ENCODE results near the gene MTCL1. TPM values are rescaled to one million over a fixed set of nuclear protein-coding genes. Genes with fewer than 3 reads are reported as not detected.
A peak's percentile ranks its signal among the peaks of the same experiment; 100 is the strongest.

Gene MTCL1
- total RNA-seq, 1 donor from 2014 or later: 59.3 TPM

- H3K27ac Mint-ChIP-seq (ENCODE audit: unreplicated experiment): no peak overlapping the region
Measured at GRCh38 chr18:8673256-8674209, 31.8 kb upstream of the MTCL1 start.

DNA sequence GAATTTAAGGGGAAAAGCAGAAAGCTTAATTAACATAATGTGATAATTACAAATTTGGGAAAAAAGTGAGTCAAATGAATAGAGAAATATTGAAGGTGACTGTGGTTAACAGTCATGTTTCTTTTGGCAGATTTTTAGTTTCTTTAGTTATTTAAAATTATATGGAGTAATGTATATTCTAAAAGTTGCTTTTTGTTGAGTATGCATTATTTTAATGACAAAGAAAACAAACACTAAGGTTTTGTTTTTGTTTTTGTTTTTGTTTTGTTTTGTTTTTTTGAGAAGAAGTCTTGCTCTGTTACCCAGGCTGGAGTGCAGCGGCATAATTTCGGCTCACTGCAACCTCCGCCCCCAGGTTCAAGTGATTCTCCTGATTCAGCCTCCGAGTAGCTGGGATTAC lies 30.3 kb upstream of the MTCL1 start:
- no peaks in the 10 kb centered on the region for H3K27me3 ChIP-seq (ENCODE audit: insufficient read depth, low read length)
- no peak overlapping the region for H2AFZ ChIP-seq (ENCODE audit: low read depth, low read length)
- Mint-ChIP-seq H3K4me3 (ENCODE audit: unreplicated experiment) (no peak overlapping the region), H3K27me3 (ENCODE audit: low read depth, unreplicated experiment) (no peaks in the 10 kb centered on the region), H3K36me3 (ENCODE audit: low read depth, unreplicated experiment) (no peaks in the 10 kb centered on the region), H3K4me1 (ENCODE audit: low read depth, unreplicated experiment) (peaks cover 5% of the 10 kb centered on the region), H3K9me3 (ENCODE audit: unreplicated experiment) (no peaks in the 10 kb centered on the region), H3K27ac (ENCODE audit: unreplicated experiment) (no peak overlapping the region)
- H3K4me3 ChIP-seq (ENCODE audit: insufficient read depth, low read depth, low read length): no peak overlapping the region
- no peak overlapping the region for H3K4me2 ChIP-seq (ENCODE audit: low read length)
- no peak overlapping the region for H3K9ac ChIP-seq (ENCODE audit: low read length)
- no peaks in the 10 kb centered on the region for H3K36me3 ChIP-seq (ENCODE audit: insufficient read depth, low read length)
- no peak overlapping the region for H3K27ac ChIP-seq (ENCODE audit: low read depth, low read length)
- H4K20me1 ChIP-seq (ENCODE audit: insufficient read depth, low read length): no peaks in the 10 kb centered on the region
- H3K4me1 ChIP-seq (ENCODE audit: insufficient read depth, low read length): no peaks in the 10 kb centered on the region
- TF ChIP-seq, protein P1, sequence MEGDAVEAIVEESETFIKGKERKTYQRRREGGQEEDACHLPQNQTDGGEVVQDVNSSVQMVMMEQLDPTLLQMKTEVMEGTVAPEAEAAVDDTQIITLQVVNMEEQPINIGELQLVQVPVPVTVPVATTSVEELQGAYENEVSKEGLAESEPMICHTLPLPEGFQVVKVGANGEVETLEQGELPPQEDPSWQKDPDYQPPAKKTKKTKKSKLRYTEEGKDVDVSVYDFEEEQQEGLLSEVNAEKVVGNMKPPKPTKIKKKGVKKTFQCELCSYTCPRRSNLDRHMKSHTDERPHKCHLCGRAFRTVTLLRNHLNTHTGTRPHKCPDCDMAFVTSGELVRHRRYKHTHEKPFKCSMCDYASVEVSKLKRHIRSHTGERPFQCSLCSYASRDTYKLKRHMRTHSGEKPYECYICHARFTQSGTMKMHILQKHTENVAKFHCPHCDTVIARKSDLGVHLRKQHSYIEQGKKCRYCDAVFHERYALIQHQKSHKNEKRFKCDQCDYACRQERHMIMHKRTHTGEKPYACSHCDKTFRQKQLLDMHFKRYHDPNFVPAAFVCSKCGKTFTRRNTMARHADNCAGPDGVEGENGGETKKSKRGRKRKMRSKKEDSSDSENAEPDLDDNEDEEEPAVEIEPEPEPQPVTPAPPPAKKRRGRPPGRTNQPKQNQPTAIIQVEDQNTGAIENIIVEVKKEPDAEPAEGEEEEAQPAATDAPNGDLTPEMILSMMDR (IDR thresholded peaks at IDR 0.05; ENCODE audit: insufficient read depth, low read depth, low read length): no peak
- TF ChIP-seq EZH2 (IDR thresholded peaks at IDR 0.05; ENCODE audit: insufficient read depth, low read length): no peak
- no peaks in the 10 kb centered on the region for H3K79me2 ChIP-seq (ENCODE audit: insufficient read depth, low read length)
- H3K9me3 ChIP-seq (ENCODE audit: insufficient read depth, low read depth, low read length): no peaks in the 10 kb centered on the region
- DNase-seq (ENCODE audit: low read depth): no peak
- no peak for FAIRE-seq

More at GRCh38 chr18:8673256-8674209, 31.8 kb upstream of the MTCL1 start:
- no peaks in the 10 kb centered on the region for H3K9me3 ChIP-seq (ENCODE audit: insufficient read depth, low read depth, low read length)
- no peaks in the 10 kb centered on the region for H4K20me1 ChIP-seq (ENCODE audit: insufficient read depth, low read length)
- Mint-ChIP-seq H3K36me3 (ENCODE audit: low read depth, unreplicated experiment) (no peaks in the 10 kb centered on the region), H3K4me1 (ENCODE audit: low read depth, unreplicated experiment) (peaks cover 5% of the 10 kb centered on the region), H3K4me3 (ENCODE audit: unreplicated experiment) (no peak overlapping the region), H3K27me3 (ENCODE audit: low read depth, unreplicated experiment) (no peaks in the 10 kb centered on the region), H3K9me3 (ENCODE audit: unreplicated experiment) (no peaks in the 10 kb centered on the region)
- no peak overlapping the region for H3K9ac ChIP-seq (ENCODE audit: low read length)
- H2AFZ ChIP-seq (ENCODE audit: low read depth, low read length): no peak overlapping the region
- no peak overlapping the region for H3K27ac ChIP-seq (ENCODE audit: low read depth, low read length)
- DNase-seq (ENCODE audit: low read depth) (no peak), FAIRE-seq (peak; percentile 55)
- TF ChIP-seq, protein P1 (IDR thresholded peaks at IDR 0.05; ENCODE audit: insufficient read depth, low read depth, low read length): no peak
- no peak for TF ChIP-seq EZH2 (IDR thresholded peaks at IDR 0.05; ENCODE audit: insufficient read depth, low read length)
- H3K4me3 ChIP-seq (ENCODE audit: insufficient read depth, low read depth, low read length): no peak overlapping the region
- H3K4me2 ChIP-seq (ENCODE audit: low read length): no peak overlapping the region
- no peaks in the 10 kb centered on the region for H3K79me2 ChIP-seq (ENCODE audit: insufficient read depth, low read length)
- no peaks in the 10 kb centered on the region for H3K4me1 ChIP-seq (ENCODE audit: insufficient read depth, low read length)
- H3K27me3 ChIP-seq (ENCODE audit: insufficient read depth, low read length): no peaks in the 10 kb centered on the region
- no peaks in the 10 kb centered on the region for H3K36me3 ChIP-seq (ENCODE audit: insufficient read depth, low read length)

DNA sequence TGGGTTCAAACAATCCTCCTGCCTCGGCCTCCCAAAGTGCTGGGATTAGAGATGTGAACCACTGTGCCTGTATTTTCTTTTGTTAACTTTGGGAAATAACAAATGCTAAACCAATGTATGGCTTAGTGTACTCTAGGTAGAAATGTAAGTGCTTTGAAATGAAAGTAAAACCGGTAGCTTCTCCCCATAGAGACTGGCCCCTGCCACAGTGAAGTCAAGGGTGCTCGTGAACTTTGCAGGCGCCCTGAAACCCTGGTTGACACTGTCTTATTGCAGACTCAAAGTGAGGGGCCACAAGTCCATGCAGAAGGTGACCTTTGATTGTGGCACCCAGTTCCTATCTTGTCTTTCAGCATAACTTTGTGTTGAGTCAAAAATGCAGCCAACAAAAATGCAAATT lies 24.2 kb upstream of the MTCL1 start:
- Mint-ChIP-seq H3K4me1 (ENCODE audit: low read depth, unreplicated experiment) (peaks cover 5% of the 10 kb centered on the region), H3K36me3 (ENCODE audit: low read depth, unreplicated experiment) (peaks cover 3% of the 10 kb centered on the region), H3K27me3 (ENCODE audit: low read depth, unreplicated experiment) (peaks cover 2% of the 10 kb centered on the region), H3K9me3 (ENCODE audit: unreplicated experiment) (no peaks in the 10 kb centered on the region), H3K4me3 (ENCODE audit: unreplicated experiment) (no peak overlapping the region), H3K27ac (ENCODE audit: unreplicated experiment) (no peak overlapping the region)
- no peak overlapping the region for H3K4me3 ChIP-seq (ENCODE audit: insufficient read depth, low read depth, low read length)
- no peaks in the 10 kb centered on the region for H3K27me3 ChIP-seq (ENCODE audit: insufficient read depth, low read length)
- FAIRE-seq: no peak
- no peak overlapping the region for H3K9ac ChIP-seq (ENCODE audit: low read length)
- H3K4me2 ChIP-seq (ENCODE audit: low read length): no peak overlapping the region
- peaks cover 11% of the 10 kb centered on the region for H3K4me1 ChIP-seq (ENCODE audit: insufficient read depth, low read length)
- H4K20me1 ChIP-seq (ENCODE audit: insufficient read depth, low read length): no peaks in the 10 kb centered on the region
- H3K36me3 ChIP-seq (ENCODE audit: insufficient read depth, low read length): no peaks in the 10 kb centered on the region
- TF ChIP-seq, protein P1 (IDR thresholded peaks at IDR 0.05; ENCODE audit: insufficient read depth, low read depth, low read length): no peak
- no peak for TF ChIP-seq EZH2 (IDR thresholded peaks at IDR 0.05; ENCODE audit: insufficient read depth, low read length)
- no peaks in the 10 kb centered on the region for H3K79me2 ChIP-seq (ENCODE audit: insufficient read depth, low read length)
- H2AFZ ChIP-seq (ENCODE audit: low read depth, low read length): no peak overlapping the region
- DNase-seq (ENCODE audit: low read depth): no peak
- H3K27ac ChIP-seq (ENCODE audit: low read depth, low read length): no peak overlapping the region
- H3K9me3 ChIP-seq (ENCODE audit: insufficient read depth, low read depth, low read length): no peaks in the 10 kb centered on the region
